A673 (cell line): Measurements from ENCODE around the gene MGMT.
"Not testable (repeated sequence)": the region's sequence is repeated elsewhere in the genome, so short reads cannot be mapped to it uniquely, and the experiment has no call there.

Experiments
- CTCF ChIP-seq: fragments of 300-800, 200-600 bp; sonication (generic); conservative IDR thresholded peaks from 2 replicates; pipeline ENCODE4 v1.5.1; 2017; ENCODE audit warnings: low read depth, mild to moderate bottlenecking, antibody characterized with exemption, low read length, moderate library complexity, mixed read lengths
- EZH2 ChIP-seq: fragments of 200-600 bp; sonication (generic); IDR thresholded peaks from 2 replicates; pipeline ENCODE4 v1.6.1; 2017; ENCODE audit warnings: borderline replicate concordance, low read depth, mild to moderate bottlenecking, mixed read lengths, antibody characterized with exemption, low read length; ENCODE audit not compliant: poor library complexity, severe bottlenecking

- TF ChIP-seq CTCF, EZH2: not testable (repeated sequence)
These were observed 31.3 kb upstream of the MGMT start for GRCh38 chr10:129435724-129436123.
